HepG2 (cell line): Measurements from ENCODE around the gene FOXN3. TPM values are rescaled to one million over a fixed set of nuclear protein-coding genes. Genes with fewer than 3 reads are reported as not detected.

Source experiments
- ATAC-seq: fragments of 200-7000 bp; cut with Tn5 transposase; 3 replicates; pipeline ENCODE4 v1.9.1; 2020; ENCODE audit warnings: mild to moderate bottlenecking, moderate library complexity
- BruUV-seq: library from RNA; stranded (reverse); fragments of 400-500 nt; replicated peaks from 2 replicates; lab custom pipeline; 2021; lab: Mats Ljungman, UMichigan
- CTCF ChIA-PET: fragments of 300-600 bp; formaldehyde crosslinking; extraction: SDS; loops from one replicate; lab custom pipeline; 2021; ENCODE audit warnings: low total read pairs, inconsistent platforms, low intra/inter-chr PET ratio; lab: Yijun Ruan, JAX
- POLR2A ChIA-PET: fragments of 350-600 bp; sonication (Branson Sonifier 250); formaldehyde crosslinking; loops from one replicate; lab custom pipeline; 2020; ENCODE audit warnings: antibody characterized with exemption, inconsistent platforms; lab: Yijun Ruan, JAX
- DNase-seq: peaks from one replicate; pipeline ENCODE4 v3.0.0-alpha.2; 2015; ENCODE audit warnings: low spot score
- FAIRE-seq: peaks from 3 replicates; lab custom pipeline; 2011; peaks lifted over from hg19 to GRCh38; lab: Jason Lieb, UNC
- H2AFZ ChIP-seq: one replicate; pipeline ENCODE4 v1.6.1; 2011; ENCODE audit warnings: low read length, inconsistent platforms
- H3K27ac ChIP-seq: fragments of 300-600 bp; 3 replicates; pipeline ENCODE4 v1.8.0; 2011; ENCODE audit warnings: mixed run types, mild to moderate bottlenecking, mixed read lengths, low read length, inconsistent platforms; ENCODE audit not compliant: insufficient read depth; ENCODE audit errors: extremely low read length
- H3K27me3 ChIP-seq, 2 experiments: fragments of 200-600 bp in 1 of 2; 2 replicates in 1 of 2; 3 replicates in 1 of 2; pipeline versions ENCODE4 v1.6.0 to v1.8.0; 2011; ENCODE audit warnings: low read length in 2 of 2, mild to moderate bottlenecking in 2 of 2, moderate library complexity in 2 of 2, inconsistent platforms in 1 of 2; ENCODE audit not compliant: insufficient read depth in 2 of 2, control insufficient read depth in 1 of 2
- H3K36me3 ChIP-seq, 2 experiments: fragments of 200-600 bp in 1 of 2; replicated peaks in 1 of 2; 2 replicates in 1 of 2; 3 replicates in 1 of 2; pipeline versions ENCODE4 v1.5.1 to v1.8.0; 2011; ENCODE audit warnings: low read length in 2 of 2, inconsistent platforms in 1 of 2; ENCODE audit not compliant: insufficient read depth in 2 of 2, control insufficient read depth in 1 of 2
- H3K4me1 ChIP-seq: 2 replicates; pipeline ENCODE4 v1.5.1; 2012; ENCODE audit warnings: low read length, inconsistent platforms; ENCODE audit not compliant: insufficient read depth
- H3K4me2 ChIP-seq: 2 replicates; pipeline ENCODE4 v1.6.0; 2011; ENCODE audit warnings: low read depth, low read length, inconsistent platforms
- H3K4me3 ChIP-seq, 3 experiments: fragments of 200-600 bp in 1 of 3; sonication (generic), shearing (Covaris generic) in 1 of 3; replicated peaks in 1 of 3; 2 replicates each; pipeline ENCODE4 v1.5.1; 2011 to 2016; ENCODE audit warnings: low read length in 3 of 3, inconsistent platforms in 2 of 3, low read depth in 2 of 3, mild to moderate bottlenecking in 2 of 3, control low read depth in 1 of 3, mixed read lengths in 1 of 3; ENCODE audit not compliant: insufficient read depth in 1 of 3
- H3K79me2 ChIP-seq: one replicate; pipeline ENCODE4 v1.6.1; 2011; ENCODE audit warnings: low read length, inconsistent platforms; ENCODE audit not compliant: insufficient read depth
- H3K9ac ChIP-seq: 2 replicates; pipeline ENCODE4 v1.6.0; 2011; ENCODE audit warnings: mild to moderate bottlenecking, low read depth, low read length, inconsistent platforms; ENCODE audit not compliant: insufficient read depth
- H3K9me3 ChIP-seq: 2 replicates; pipeline ENCODE4 v1.5.1; 2012; ENCODE audit warnings: mild to moderate bottlenecking, low read length
- H4K20me1 ChIP-seq: 2 replicates; pipeline ENCODE4 v1.6.0; 2011; ENCODE audit warnings: inconsistent platforms, mild to moderate bottlenecking, low read length, moderate library complexity; ENCODE audit not compliant: insufficient read depth
- MED1 ChIP-seq: sonication (generic); formaldehyde crosslinking; IDR thresholded peaks from 2 replicates; pipeline ENCODE4 v1.4.0; 2020; ENCODE audit warnings: missing genetic modification reagents
- ZNF121 ChIP-seq: sonication (generic); formaldehyde crosslinking; IDR thresholded peaks from 2 replicates; pipeline ENCODE4 v1.5.0; 2020; ENCODE audit warnings: mild to moderate bottlenecking, missing genetic modification reagents
- WGBS: methylation state at CpG from one replicate; pipeline ENCODE4 v1.1.6; 2017; ENCODE audit warnings: low lambda C conversion rate; 5-methylcytosine and 5-hydroxymethylcytosine counted together
- in situ Hi-C: cut with HindIII; loops from 2 replicates; pipeline ENCODE4 v1.10.0; 2017; ENCODE audit warnings: low pct_unique_long_range_greater_than_20kb; ENCODE audit not compliant: extremely low pct_ligation_motif_present
- intact Hi-C: fragments of 100-400 bp; cut with micrococcal nuclease; formaldehyde crosslinking; loops from one replicate; pipeline ENCODE4 v1.10.0; 2022; ENCODE audit not compliant: unreplicated experiment
- polyA plus RNA-seq, 8 experiments: library from polyadenylated mRNA; depleted of rRNA in 3 of 8; stranded (reverse) in 7 of 8; unstranded in 1 of 8; fragments of >200 nt; fragmentation: Illumina TruSeq in 4 of 8; extraction: Trizol in 4 of 8; gene quantifications; 2 replicates each; pipeline versions ENCODE4 v1.2.1 to v1.2.3, GENCODE V29; 2011 to 2016; ENCODE audit warnings: low read depth in 4 of 8, missing spikeins in 1 of 8, mixed read lengths in 1 of 8; ENCODE audit not compliant: insufficient read depth in 1 of 8
- total RNA-seq, 5 experiments: library from RNA; depleted of rRNA; stranded (reverse); fragments of >200 nt; fragmentation: Illumina TruSeq; extraction: Trizol; gene quantifications; 2 replicates each; pipeline ENCODE4 v1.2.3, GENCODE V29; 2016; ENCODE audit warnings: low read depth in 1 of 5
- TF ChIP-seq, protein P1 (sequence below): fragments of 450-650 bp; IDR thresholded peaks from 2 replicates; pipeline ENCODE4 v1.6.1; 2017; ENCODE audit warnings: mild to moderate bottlenecking

Gene FOXN3
- total and polyA plus RNA-seq, 2 of the 13 experiments (the other 11 are each of a cell fraction or from before 2014, with no cell fraction given) = 32.4 to 70.2 TPM

DNA sequence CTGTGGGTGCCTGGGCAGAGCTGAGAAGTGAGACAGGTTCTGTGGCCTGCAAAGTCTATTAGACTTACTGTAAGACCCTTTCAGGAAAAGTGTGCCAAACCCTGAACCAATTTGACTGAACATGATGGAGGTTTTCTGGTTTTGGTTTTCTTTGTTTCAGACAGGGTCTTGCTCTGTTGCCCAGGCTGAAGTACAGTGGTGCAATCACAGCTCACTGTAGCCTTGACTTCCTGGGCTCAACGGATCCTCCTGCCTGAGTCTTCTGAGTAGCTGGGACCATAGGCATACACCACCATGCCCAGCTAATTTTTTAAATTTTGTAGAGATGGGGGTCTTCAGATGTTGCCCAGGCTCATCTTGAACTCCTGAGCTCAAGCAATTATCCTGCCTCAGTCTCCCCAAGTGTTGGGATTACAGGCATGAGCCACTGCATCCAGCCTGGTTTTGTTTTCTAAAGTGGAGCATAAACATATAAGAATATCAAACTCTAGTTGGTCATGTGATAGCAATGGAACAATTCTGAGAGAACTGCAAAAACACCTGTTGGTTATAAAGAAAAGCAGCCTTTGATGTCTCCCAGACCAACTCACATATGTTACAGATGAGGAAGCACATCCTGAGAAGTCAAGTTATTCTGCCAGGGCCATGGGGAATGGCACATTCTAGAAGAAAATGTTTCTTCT, 166.9 kb downstream of the FOXN3 start:
- H3K9me3 ChIP-seq = no peaks in the 10 kb centered on the region
- H2AFZ ChIP-seq = no peak overlapping the region
- peaks cover 61% of the 10 kb centered on the region for H4K20me1 ChIP-seq
- CTCF ChIA-PET = no interaction called here
- no TSS peak for BruUV-seq
- peaks cover 45% of the 10 kb centered on the region for H3K4me1 ChIP-seq
- in situ Hi-C loops (loop anchor here (25.0 kb wide), 1 partner anchor 662 kb away; no protein-coding TSS in a partner anchor), intact Hi-C loops (no loop called here)
- no peak overlapping the region for H3K9ac ChIP-seq
- TF ChIP-seq, protein P1, sequence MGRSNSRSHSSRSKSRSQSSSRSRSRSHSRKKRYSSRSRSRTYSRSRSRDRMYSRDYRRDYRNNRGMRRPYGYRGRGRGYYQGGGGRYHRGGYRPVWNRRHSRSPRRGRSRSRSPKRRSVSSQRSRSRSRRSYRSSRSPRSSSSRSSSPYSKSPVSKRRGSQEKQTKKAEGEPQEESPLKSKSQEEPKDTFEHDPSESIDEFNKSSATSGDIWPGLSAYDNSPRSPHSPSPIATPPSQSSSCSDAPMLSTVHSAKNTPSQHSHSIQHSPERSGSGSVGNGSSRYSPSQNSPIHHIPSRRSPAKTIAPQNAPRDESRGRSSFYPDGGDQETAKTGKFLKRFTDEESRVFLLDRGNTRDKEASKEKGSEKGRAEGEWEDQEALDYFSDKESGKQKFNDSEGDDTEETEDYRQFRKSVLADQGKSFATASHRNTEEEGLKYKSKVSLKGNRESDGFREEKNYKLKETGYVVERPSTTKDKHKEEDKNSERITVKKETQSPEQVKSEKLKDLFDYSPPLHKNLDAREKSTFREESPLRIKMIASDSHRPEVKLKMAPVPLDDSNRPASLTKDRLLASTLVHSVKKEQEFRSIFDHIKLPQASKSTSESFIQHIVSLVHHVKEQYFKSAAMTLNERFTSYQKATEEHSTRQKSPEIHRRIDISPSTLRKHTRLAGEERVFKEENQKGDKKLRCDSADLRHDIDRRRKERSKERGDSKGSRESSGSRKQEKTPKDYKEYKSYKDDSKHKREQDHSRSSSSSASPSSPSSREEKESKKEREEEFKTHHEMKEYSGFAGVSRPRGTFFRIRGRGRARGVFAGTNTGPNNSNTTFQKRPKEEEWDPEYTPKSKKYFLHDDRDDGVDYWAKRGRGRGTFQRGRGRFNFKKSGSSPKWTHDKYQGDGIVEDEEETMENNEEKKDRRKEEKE = no peak
- TF ChIP-seq MED1 (CRISPR knock-in tag) = no peak
- TF ChIP-seq ZNF121 (CRISPR knock-in tag) = peak; percentile 88
- no peak overlapping the region for H3K4me3 ChIP-seq
- WGBS = 100% methylated on average over 1 of the region's 1 CpG
- H3K4me2 ChIP-seq = no peak overlapping the region
- H3K36me3 ChIP-seq = peaks cover 10 to 31% of the 10 kb centered on the region in 2 experiments
- no peak for DNase-seq
- FAIRE-seq = no peak
- H3K79me2 ChIP-seq = peaks cover 51% of the 10 kb centered on the region
- H3K27ac ChIP-seq = no peak overlapping the region
- POLR2A ChIA-PET = no interaction called here
- no peak for ATAC-seq
- H3K27me3 ChIP-seq = no peaks in the 10 kb centered on the region
